CD4-positive, alpha-beta T cell treated with Interleukin-4 for 4 hours (primary cell): Measurements from ENCODE around the gene BRCA1.

ENCODE experiments used
- DNase-seq: peaks from one replicate; pipeline ENCODE4 v3.0.0-alpha.2; 2020

The BRCA1 gene

DNA sequence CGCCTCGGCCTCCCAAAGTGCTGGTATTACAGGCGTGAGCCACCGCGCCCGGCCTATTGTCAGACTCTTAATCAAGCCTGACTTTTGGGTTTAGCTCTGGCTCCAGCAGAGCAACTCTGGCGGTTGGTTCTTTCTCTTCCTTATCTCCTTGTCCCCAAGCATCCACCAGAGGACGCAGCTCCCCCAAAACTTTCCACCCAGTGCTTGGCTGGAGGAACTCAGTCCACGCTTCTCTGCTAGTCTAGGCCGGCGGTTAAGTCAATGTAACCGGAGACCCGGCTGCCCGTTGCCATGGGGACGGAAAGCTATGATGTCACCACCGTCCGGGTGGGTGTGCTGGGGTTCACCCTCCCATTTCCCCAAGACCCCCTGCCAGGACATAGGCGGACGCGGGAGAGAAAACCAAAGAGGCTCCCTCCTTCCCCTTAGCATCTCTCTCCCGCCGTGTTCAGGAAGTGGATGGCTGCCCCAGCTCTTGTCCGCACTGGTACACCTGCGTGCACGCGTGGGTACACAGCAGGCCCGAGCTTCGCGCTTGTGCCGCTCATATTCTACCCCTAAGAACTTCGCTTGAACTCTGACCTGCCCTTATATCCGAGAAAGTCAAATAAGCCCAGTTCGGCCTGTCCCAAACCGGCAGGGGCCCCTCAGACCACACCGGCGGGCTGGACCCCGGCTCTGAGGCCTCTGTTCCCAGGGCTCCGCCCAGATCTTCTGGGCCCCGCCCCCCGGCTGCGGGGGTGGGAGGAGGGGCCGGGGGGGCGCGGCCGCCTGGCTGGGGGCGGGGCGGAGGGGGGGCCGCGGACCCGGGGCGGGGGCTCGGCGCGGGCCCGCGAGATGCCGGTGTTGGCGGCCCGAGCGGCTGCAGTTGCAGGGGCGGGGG lies 100.5 kb downstream of the BRCA1 start, which contains the start of gene RND2:
TSS of gene RND2 (plus strand) at position 825 of the 883 bp plus-strand sequence. CDS start 117 bp downstream, outside the sequence.
- DNase-seq = peak; percentile 83

DNA sequence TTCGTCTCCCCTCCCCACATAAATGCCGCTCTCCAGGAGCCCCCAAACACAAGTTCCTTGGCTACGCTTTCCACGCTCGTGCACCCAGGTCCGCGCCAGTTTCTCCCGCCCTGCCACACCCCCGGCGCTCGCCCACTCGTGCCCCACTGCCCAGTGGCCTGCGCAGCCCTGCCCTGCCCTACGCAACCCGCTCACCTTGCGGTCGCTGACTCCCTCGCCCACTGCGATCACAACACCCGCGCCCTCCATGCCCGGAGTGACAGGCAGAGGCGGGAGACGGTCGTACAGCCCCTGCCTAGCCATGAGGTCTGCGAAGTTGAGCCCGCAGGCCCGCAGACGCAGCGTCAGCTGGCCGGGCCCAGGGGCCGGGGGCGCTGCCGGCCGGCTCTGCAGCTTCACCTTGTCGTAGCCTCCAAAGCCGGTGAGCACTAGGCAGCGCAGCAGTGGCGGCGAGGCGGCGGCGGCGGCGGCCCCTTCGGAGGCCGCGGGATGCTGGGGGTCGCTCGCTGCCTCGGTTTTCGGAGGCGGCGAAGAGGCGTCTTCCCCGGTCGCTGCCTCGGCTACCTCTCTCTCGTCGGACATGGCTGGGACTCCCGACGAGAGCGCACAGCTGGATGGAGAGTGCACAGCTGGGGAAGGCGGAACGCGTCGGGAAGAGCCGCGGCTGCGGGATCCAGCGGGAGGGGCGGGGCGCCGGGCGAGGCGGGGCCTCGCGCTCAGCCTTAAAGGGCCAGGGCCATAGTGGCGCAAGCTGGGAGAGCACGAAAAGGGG lies 103.2 kb downstream of the BRCA1 start, which contains the start of gene VAT1:
TSS of gene VAT1 (minus strand) at position 645 of the 772 bp plus-strand sequence. CDS start at position 582, 63 bp downstream.
- peak; percentile 47 for DNase-seq

GRCh38 chr17:43020789-43021740 lies 104.1 kb downstream of the BRCA1 start:
- no peak for DNase-seq

- DNase-seq = no peak
Measured at GRCh38 chr17:43020030-43020621, 105.0 kb downstream of the BRCA1 start.

DNA sequence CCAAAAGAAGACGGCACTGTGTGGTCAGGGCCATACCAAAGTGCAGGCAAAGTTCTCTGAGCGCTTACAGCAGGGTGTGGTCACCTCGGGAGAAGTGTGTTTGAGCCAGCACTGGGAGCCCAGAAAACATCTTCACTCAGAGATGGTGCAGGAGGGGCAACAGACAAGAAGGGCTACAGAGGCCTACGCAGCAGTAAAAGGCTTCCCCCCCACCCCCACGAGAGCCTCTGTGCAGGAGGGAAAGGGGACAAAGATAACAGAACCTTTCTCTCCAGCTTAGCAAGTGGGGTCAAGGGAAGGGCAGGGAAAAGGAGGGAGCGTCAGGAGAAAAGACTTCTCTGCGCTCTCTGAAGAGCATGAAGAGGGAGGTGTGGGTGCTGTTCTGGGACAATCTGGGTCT lies 105.7 kb downstream of the BRCA1 start:
- DNase-seq = no peak

GRCh38 chr17:43018932-43019331 lies 106.2 kb downstream of the BRCA1 start:
- no peak for DNase-seq

DNA sequence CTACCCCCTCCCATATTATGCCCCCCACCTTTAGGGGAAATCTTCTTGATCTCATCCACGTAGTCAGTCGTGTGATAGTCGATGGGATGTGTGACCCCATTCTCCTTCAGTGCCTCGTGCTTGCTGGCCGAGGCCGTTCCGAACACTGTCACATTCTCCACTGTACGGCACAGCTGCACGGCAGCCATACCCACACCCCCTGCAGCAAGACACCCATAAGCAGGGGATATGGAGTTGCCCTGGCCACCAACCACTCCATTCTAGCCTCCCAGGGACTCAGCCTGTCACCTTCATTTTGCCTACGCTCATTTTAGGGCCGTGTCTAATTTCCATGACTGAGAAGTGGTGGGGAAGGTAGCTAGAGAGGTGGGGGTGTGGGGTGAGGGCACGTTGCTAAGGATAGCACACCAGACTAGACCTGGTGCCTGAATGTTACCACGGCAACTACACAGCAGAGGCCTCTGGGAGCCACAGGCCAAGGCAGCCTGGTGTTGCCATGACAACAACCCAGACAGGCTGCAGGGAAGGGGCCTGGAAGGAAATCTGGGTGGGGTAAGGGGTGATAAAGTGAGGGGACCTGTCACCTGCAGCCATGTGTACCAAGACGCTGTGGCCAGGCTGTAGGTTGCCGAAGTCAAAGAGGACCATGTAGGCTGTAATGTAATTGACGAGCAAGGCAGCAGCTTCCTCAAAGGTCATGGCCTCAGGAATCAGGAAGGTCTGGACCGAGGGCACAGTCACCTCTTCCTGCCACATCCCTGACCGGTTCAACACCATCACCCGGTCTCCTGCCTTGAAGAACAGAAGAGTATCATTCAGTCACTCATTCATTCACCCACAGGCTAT lies 106.9 kb downstream of the BRCA1 start:
- DNase-seq = peak; percentile 79

GRCh38 chr17:43016216-43016615 lies 108.9 kb downstream of the BRCA1 start:
- DNase-seq = no peak

DNA sequence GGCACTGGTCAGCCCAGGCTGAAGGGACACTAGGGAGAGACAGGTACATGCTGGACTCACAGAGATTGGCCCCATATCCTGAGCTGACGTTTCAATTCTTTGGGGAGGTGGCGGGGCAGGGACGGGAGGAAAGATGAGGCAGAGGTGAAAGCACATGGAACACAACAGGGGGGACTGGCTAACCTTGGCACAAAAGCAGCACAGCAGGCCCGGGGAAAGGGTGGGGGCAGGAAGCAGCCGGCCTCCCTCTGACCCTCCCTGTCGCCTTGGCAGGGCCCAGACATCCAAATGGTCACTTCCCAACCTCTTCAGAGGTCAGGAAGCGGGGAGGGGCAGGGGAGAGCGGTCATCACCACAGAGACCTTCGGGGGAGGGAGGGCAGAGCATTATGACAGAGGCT lies 109.6 kb downstream of the BRCA1 start:
- no peak for DNase-seq

DNA sequence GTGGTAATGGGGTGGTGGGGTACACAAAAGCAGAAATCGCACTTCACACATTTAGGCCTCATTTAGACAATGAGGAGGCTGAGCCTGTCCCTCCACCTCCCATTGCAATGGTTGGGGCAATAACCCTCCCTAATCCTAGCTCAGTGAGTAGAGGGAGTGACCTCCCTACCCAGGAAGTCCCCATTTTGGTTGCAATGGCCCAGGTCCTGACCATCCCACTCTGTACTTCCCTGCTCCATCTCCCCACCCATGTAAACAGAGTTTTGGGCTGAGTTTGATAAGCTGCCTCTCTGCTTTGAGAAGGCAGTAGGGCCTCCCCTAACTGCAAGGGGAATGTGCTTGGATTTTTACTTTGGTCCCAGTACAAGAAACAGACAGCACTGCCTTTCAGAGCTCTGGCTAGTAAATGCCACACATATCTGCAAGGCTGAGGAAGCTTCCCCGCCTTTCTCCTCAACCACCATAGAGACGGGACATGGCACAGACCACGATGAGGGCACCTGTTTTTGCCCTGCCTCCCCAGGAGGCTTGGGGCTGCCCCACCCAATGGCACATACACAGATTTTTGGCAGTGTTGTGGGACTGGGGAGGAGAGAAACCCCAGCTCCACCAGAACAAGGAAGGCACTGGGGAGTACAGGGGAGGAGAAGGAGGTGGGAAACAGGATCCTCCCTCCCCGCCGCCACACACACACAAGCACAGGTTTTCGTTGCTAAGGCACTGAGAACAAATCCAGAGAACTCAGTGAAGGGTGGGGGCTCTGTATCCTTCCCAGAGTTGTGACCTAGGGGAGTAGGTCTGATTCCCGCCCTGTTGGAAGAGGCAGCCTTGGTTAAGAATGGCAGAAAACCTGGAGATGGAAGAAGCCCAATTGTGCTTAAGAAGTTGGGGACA lies 110.3 kb downstream of the BRCA1 start:
- no peak for DNase-seq

- no peak for DNase-seq
Measured at GRCh38 chr17:43014020-43014648, 111.0 kb downstream of the BRCA1 start.

GRCh38 chr17:43013296-43013695 lies 111.9 kb downstream of the BRCA1 start:
- DNase-seq = no peak

- DNase-seq = no peak
Measured at GRCh38 chr17:43011728-43012472, 113.3 kb downstream of the BRCA1 start.

- DNase-seq = no peak
Measured at GRCh38 chr17:43010667-43011308, 114.4 kb downstream of the BRCA1 start.

- DNase-seq = peak; percentile 88
Measured at GRCh38 chr17:43006639-43007551, 118.3 kb downstream of the BRCA1 start, which contains the start of gene IFI35. IFI35 (plus strand) TSS chr17:43006784; CDS start chr17:43006948, 164 bp downstream.

GRCh38 chr17:43003542-43004172 lies 121.5 kb downstream of the BRCA1 start:
- DNase-seq = no peak
